ENCODE data around the gene NETO1.
A peak's percentile ranks its signal among the peaks of the same experiment; 100 is the strongest.

- TF ChIP-seq CTCF (conservative IDR thresholded peaks at IDR 0.05; ENCODE audit: low read depth in 2 of 2): peak in 1 of 2 experiments; percentile 39; a peak in 2 of 4 replicates
- peak; percentile 28 for TF ChIP-seq EZH2 (IDR thresholded peaks at IDR 0.05; ENCODE audit: low read depth, unreplicated experiment)
Observed at GRCh38 chr18:72869226-72870185, 1.7 kb upstream of the NETO1 start.

Measured in GM23338 (cell line).